K562 (cell line): ENCODE measurements around the gene PKD1. TPM values are rescaled to one million over a fixed set of nuclear protein-coding genes. Genes with fewer than 3 reads are reported as not detected.

Source experiments
- CBFA2T2 ChIP-seq: fragments of 450-650 bp; conservative IDR thresholded peaks from 2 replicates; pipeline ENCODE4 v1.6.1; 2017; ENCODE audit warnings: mild to moderate bottlenecking
- CBX8 ChIP-seq: fragments of 200-600 bp; sonication (generic); IDR thresholded peaks from 2 replicates; pipeline ENCODE4 v1.6.1; 2012; ENCODE audit warnings: borderline replicate concordance, mixed run types, low read depth, mild to moderate bottlenecking, moderate library complexity, mixed read lengths, low read length, control low read depth, inconsistent platforms; ENCODE audit not compliant: poor library complexity, severe bottlenecking; ENCODE audit errors: extremely low read depth
- CHCHD3 ChIP-seq: fragments of 250-450 bp; sonication (Bioruptor Pico); IDR thresholded peaks from 2 replicates; pipeline ENCODE4 v2.1.2; 2022; ENCODE audit warnings: mild to moderate bottlenecking
- E2F3 ChIP-seq: fragments of 250-450 bp; sonication (Bioruptor Pico); IDR thresholded peaks from 2 replicates; pipeline ENCODE4 v1.4.0; 2020; ENCODE audit warnings: mild to moderate bottlenecking
- FOXJ2 ChIP-seq: fragments of 200-800 bp; sonication (Bioruptor generic); IDR thresholded peaks from 2 replicates; pipeline ENCODE4 v1.6.1; 2016; ENCODE audit warnings: missing genetic modification characterization, missing compliant biosample characterization
- HDGF ChIP-seq: fragments of 450-650 bp; IDR thresholded peaks from 2 replicates; pipeline ENCODE4 v1.6.1; 2016
- HNRNPLL ChIP-seq: fragments of 200-400 bp; formaldehyde crosslinking; IDR thresholded peaks from 2 replicates; pipeline ENCODE4 v1.6.1; 2017; ENCODE audit warnings: low read length, low read depth, mild to moderate bottlenecking; ENCODE audit not compliant: poor library complexity, severe bottlenecking
- MCM7 ChIP-seq, 2 experiments: fragments of 450-650 bp; IDR thresholded peaks; 2 replicates each; pipeline ENCODE4 v1.6.1; 2016 to 2018
- MYC ChIP-seq, 2 experiments: fragments of 250-450 bp in 1 of 2; sonication (Bioruptor Pico) in 1 of 2; IDR thresholded peaks; 2 replicates each; pipeline versions ENCODE4 v1.5.1 to v1.6.1; 2012 to 2021; ENCODE audit warnings: low read depth in 2 of 2, borderline replicate concordance in 1 of 2, improper control_type of control experiment in 1 of 2, low read length in 1 of 2, mild to moderate bottlenecking in 1 of 2, moderate library complexity in 1 of 2
- NR4A1 ChIP-seq, 2 experiments: fragments of 250-450 bp in 1 of 2; fragments of 450-650 bp in 1 of 2; sonication (Bioruptor Pico) in 1 of 2; IDR thresholded peaks; 2 replicates each; pipeline versions ENCODE4 v1.4.0 to v1.6.1; 2016 to 2020; ENCODE audit warnings: mild to moderate bottlenecking in 2 of 2, missing compliant biosample characterization in 1 of 2, missing genetic modification characterization in 1 of 2, moderate library complexity in 1 of 2
- OTX1 ChIP-seq: fragments of 450-650 bp; formaldehyde crosslinking; IDR thresholded peaks from 2 replicates; pipeline ENCODE4 v1.4.0; 2022; ENCODE audit warnings: mild to moderate bottlenecking
- RNF2 ChIP-seq: sonication (generic); IDR thresholded peaks from 2 replicates; pipeline ENCODE4 v1.6.1; 2016
- YY1 ChIP-seq, 3 experiments: IDR thresholded peaks; 2 replicates each; pipeline ENCODE4 v1.6.1; 2011; ENCODE audit warnings: low read length in 2 of 3, mild to moderate bottlenecking in 2 of 3, moderate library complexity in 2 of 3, borderline replicate concordance in 1 of 3, control low read depth in 1 of 3, low read depth in 1 of 3; ENCODE audit not compliant: insufficient read depth in 3 of 3, insufficient replicate concordance in 2 of 3, control insufficient read depth in 1 of 3, insufficient read length in 1 of 3; ENCODE audit errors: extremely low read depth in 1 of 3
- ZFP36 ChIP-seq: fragments of 150-350 bp; IDR thresholded peaks from 2 replicates; pipeline ENCODE4 v1.6.1; 2018; ENCODE audit warnings: low read length, low read depth; ENCODE audit not compliant: partially characterized antibody
- polyA plus RNA-seq, 8 experiments: library from polyadenylated mRNA; depleted of rRNA in 4 of 8; stranded (reverse) in 5 of 8; unstranded in 3 of 8; fragments of >200 nt; fragmentation: Nextera tagmentation in 2 of 8; fragmentation: Illumina TruSeq in 1 of 8; extraction: Ambion mirVana in 2 of 8; extraction: Trizol in 1 of 8; gene quantifications; 2 replicates each; pipeline versions ENCODE4 v1.2.1 to v1.2.3, GENCODE V29; 2011 to 2014; ENCODE audit warnings: inconsistent platforms in 1 of 8, missing spikeins in 1 of 8
- total RNA-seq, 7 experiments: library from RNA; depleted of rRNA in 6 of 7; stranded (reverse); fragments of >200 nt in 6 of 7; fragmentation: Illumina TruSeq in 2 of 7; extraction: Trizol in 2 of 7; gene quantifications; 2 replicates each; pipeline versions ENCODE4 v1.2.1 to v1.2.3, GENCODE V29; 2011 to 2021; ENCODE audit warnings: low replicate concordance in 1 of 7
- TF ChIP-seq, protein P1 (sequence below): fragments of 450-650 bp; formaldehyde crosslinking; IDR thresholded peaks from 2 replicates; pipeline ENCODE4 v1.4.0; 2022; ENCODE audit warnings: mild to moderate bottlenecking, moderate library complexity
- TF ChIP-seq, protein P2 (sequence below), 2 experiments: fragments of 200-800 bp in 1 of 2; sonication (Bioruptor generic) in 1 of 2; sonication (generic) in 1 of 2; formaldehyde crosslinking in 1 of 2; IDR thresholded peaks in 1 of 2; conservative IDR thresholded peaks in 1 of 2; 2 replicates each; pipeline versions ENCODE4 v1.5.0 to v1.6.1; 2016 to 2020; ENCODE audit warnings: missing compliant biosample characterization in 1 of 2, missing genetic modification characterization in 1 of 2, missing genetic modification reagents in 1 of 2
- TF ChIP-seq, protein P3 (sequence below), 3 experiments: fragments of 200-800 bp in 1 of 3; sonication (Bioruptor generic) in 1 of 3; sonication (generic) in 1 of 3; formaldehyde crosslinking in 1 of 3; IDR thresholded peaks; 2 replicates each; pipeline versions ENCODE4 v1.6.1 to v1.8.0; 2016 to 2022; ENCODE audit warnings: mild to moderate bottlenecking in 2 of 3, missing compliant biosample characterization in 2 of 3, missing genetic modification characterization in 2 of 3, missing genetic modification reagents in 1 of 3

PKD1 gene
- total and polyA plus RNA-seq, 9 of the 15 experiments (the other 6 are each of a cell fraction or from before 2014, with no cell fraction given): 0.23 to 93.5 (median 12.6) TPM

DNA sequence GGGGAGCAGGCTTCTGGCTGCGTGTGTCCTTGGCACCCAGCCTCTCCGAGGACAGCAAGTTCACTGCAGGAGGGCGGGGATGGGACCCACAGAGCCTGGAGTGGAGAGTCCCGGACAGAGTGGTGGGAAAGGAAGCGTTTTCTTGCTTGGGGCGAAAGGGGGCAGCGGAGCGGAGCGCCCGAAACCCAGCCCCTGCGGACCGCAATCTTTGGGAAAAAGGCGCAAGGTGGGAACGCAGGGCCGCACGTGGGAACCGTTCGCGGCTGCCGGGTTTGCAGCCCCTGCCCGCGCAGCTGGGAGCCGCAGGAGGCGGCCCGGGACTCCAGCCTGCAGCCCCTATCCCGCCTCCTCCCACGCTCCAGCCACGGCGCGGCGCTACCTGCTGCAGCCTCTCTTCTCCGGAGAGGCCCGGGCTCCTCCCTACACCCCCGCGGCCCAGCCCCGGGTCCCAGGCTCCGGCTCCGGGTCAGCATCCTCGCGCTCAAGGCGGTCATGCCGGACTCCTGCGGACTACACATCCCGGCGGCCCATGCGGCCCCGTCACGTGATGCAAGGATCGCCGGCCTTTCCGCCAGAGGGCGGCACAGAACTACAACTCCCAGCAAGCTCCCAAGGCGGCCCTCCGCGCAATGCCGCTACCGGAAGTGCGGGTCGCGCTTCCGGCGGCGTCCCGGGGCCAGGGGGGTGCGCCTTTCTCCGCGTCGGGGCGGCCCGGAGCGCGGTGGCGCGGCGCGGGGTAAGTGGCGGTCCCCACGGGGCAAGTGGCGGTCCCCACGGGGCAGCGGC lies 88.2 kb downstream of the PKD1 start, which contains the start of the genes NTHL1 and TSC2 (continued):
- TF ChIP-seq CBX8 (no peak), YY1 (IDR thresholded peaks at IDR 0.05; ENCODE audit: borderline replicate concordance in 1 of 3, control insufficient read depth in 1 of 3, extremely low read depth in 1 of 3, insufficient read depth in 3 of 3, insufficient read length in 1 of 3, insufficient replicate concordance in 2 of 3, low read depth in 1 of 3, low read length in 2 of 3) (peak; percentile 60 to 94 (median 92)), MYC (IDR thresholded peaks at IDR 0.05; ENCODE audit: low read depth, low read length) (peak; percentile 82; the same call in 1 of the 2 replicates), MYC (CRISPR knock-in tag; IDR thresholded peaks at IDR 0.05; ENCODE audit: borderline replicate concordance, low read depth) (no peak; the same call in 1 of the 2 replicates), RNF2 (peak; percentile 53; the same call in 1 of the 2 replicates), CBFA2T2 (peak; percentile 92), MCM7 (IDR thresholded peaks at IDR 0.05) (no peak), NR4A1 (CRISPR knock-in tag; IDR thresholded peaks at IDR 0.05) (peak; percentile 55; the same call in 1 of the 2 replicates), NR4A1 (tag; IDR thresholded peaks at IDR 0.05) (peak; percentile 74; the same call in 1 of the 2 replicates), OTX1 (CRISPR knock-in tag) (0 out of 2 replicates have a peak, but pooled peaks have one; percentile 23), E2F3 (CRISPR knock-in tag) (0 out of 2 replicates have a peak, but pooled peaks have one; percentile 29), FOXJ2 (peak; percentile 60; the same call in 1 of the 2 replicates), ZFP36 (no peak), HNRNPLL (peak; percentile 90), HDGF (no peak), CHCHD3 (CRISPR knock-in tag) (no peak)
- TF ChIP-seq, protein P1, sequence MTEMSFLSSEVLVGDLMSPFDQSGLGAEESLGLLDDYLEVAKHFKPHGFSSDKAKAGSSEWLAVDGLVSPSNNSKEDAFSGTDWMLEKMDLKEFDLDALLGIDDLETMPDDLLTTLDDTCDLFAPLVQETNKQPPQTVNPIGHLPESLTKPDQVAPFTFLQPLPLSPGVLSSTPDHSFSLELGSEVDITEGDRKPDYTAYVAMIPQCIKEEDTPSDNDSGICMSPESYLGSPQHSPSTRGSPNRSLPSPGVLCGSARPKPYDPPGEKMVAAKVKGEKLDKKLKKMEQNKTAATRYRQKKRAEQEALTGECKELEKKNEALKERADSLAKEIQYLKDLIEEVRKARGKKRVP (CRISPR knock-in tag): peak; percentile 79
- TF ChIP-seq, protein P2, sequence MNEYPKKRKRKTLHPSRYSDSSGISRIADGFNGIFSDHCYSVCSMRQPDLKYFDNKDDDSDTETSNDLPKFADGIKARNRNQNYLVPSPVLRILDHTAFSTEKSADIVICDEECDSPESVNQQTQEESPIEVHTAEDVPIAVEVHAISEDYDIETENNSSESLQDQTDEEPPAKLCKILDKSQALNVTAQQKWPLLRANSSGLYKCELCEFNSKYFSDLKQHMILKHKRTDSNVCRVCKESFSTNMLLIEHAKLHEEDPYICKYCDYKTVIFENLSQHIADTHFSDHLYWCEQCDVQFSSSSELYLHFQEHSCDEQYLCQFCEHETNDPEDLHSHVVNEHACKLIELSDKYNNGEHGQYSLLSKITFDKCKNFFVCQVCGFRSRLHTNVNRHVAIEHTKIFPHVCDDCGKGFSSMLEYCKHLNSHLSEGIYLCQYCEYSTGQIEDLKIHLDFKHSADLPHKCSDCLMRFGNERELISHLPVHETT (CRISPR knock-in tag; conservative IDR thresholded peaks at IDR 0.05 in 1 of 2, IDR thresholded peaks at IDR 0.05 in 1 of 2): peak in 1 of 2 experiments; percentile 89; a peak in 2 of 4 replicates
- TF ChIP-seq, protein P3, sequence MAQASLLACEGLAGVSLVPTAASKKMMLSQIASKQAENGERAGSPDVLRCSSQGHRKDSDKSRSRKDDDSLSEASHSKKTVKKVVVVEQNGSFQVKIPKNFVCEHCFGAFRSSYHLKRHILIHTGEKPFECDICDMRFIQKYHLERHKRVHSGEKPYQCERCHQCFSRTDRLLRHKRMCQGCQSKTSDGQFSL (CRISPR knock-in tag; IDR thresholded peaks at IDR 0.05): peak; percentile 64; the same call in 1 of the 2 replicates
- TF ChIP-seq, protein P3 (tag; IDR thresholded peaks at IDR 0.05): peak in 1 of 2 experiments; percentile 49; a peak in 1 of 4 replicates
